Activated T-cell treated with anti-CD3 and anti-CD28 coated beads for 24 hours (primary cell): ENCODE measurements around the gene GGTLC2.
"Not testable (repeated sequence)": the region's sequence is repeated elsewhere in the genome, so short reads cannot be mapped to it uniquely, and the experiment has no call there.

Source experiments
- DNase-seq: peaks from one replicate; pipeline ENCODE4 v3.0.0-alpha.2; 2020; ENCODE audit warnings: low read depth

The GGTLC2 gene

GRCh38 chr22:22638313-22638712, 6.1 kb upstream of the GGTLC2 start:
- DNase-seq = not testable (repeated sequence)

- DNase-seq = not testable (repeated sequence)
These were observed 2.2 kb upstream of the GGTLC2 start for GRCh38 chr22:22642255-22642654.

DNA sequence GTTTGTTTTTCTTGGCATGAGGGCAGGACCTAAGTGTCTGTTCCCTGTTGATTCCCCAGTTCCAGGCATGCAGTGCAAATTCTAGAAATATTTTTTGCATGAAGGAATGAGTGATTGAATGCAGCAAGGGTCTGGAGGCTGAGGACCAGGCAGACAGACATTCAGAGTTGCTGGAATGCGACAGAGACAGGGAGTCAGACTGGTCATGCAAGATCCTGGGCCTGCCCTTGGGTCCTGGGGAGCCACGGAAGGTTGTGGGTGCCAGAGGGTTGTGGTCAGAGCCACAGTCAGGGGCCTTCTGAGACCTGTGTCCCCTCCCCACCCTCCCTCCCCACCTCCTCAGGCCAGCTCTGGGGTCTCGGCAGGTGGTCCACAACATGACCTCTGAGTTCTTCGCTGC, 1.6 kb downstream of the GGTLC2 start:
- DNase-seq = not testable (repeated sequence)

- not testable (repeated sequence) for DNase-seq
These were observed 3.5 kb downstream of the GGTLC2 start for GRCh38 chr22:22647952-22648351.

GRCh38 chr22:22648863-22649536, 4.6 kb downstream of the GGTLC2 start:
- not testable (repeated sequence) for DNase-seq

- not testable (repeated sequence) for DNase-seq
These were observed 5.3 kb downstream of the GGTLC2 start for GRCh38 chr22:22649761-22650160.

DNA sequence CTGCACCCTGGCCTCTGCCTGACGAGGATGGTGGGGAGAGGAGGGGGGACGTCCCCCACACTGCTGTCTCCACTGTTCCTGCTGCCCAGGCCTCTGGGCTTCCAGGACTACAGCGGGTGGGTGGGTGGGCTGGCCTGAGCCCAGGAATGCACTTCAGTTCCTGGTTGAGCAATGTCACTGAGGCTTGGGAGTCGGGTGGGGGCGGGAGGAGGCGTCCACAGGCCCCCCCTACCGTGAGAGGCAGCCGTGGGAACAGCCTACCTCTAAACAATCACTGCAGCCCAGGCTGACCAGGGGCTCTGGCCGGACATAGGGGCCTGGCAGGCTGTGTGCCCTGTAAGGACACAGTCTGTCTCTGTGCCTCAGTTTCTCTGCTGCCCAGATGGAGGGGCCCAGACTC, 6.0 kb downstream of the GGTLC2 start:
- not testable (repeated sequence) for DNase-seq

- DNase-seq = not testable (repeated sequence)
These were observed 6.5 kb downstream of the GGTLC2 start for GRCh38 chr22:22650803-22651515.

DNA sequence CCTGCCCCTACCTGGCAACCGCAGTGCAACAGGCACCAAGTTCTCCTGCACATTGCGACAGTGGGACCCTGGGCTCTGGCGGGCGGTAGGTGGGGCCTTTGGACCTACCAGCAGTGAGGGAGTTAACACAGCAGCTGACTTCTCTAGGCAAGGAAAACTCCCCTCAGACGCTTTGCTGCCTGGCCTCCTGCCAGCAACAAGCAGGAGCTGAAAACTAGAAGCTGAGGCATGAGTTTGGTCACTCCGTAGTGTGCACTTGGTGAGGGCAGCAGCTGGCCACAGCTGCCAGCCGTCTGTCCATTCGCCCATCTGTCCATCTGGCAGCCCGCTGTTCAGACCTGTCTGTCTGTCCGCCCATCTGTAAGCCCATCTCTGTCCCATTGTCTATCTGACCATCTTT, 7.2 kb downstream of the GGTLC2 start:
- not testable (repeated sequence) for DNase-seq

GRCh38 chr22:22652102-22652501, 7.7 kb downstream of the GGTLC2 start:
- DNase-seq = not testable (repeated sequence)

DNA sequence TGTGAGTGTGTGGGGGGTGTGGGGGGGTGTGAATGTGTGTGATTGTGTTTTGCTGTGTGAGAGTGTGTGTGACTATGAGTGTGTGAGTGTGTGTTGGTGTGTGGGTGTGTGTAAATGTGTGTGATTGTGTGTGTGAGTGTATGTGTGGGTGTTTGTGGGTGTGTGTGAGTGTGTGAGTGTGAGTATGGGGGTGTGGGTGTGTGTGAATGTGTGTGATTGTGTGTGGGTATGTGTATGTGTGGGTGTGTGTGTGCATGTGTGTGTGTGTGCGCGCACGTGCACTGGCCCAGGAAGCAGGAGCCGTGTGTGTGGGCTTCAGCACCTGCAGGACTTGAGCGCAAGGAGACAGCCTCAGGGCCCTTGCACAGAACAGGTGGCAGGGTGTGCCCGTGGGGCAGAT, 8.2 kb downstream of the GGTLC2 start:
- DNase-seq = not testable (repeated sequence)

DNA sequence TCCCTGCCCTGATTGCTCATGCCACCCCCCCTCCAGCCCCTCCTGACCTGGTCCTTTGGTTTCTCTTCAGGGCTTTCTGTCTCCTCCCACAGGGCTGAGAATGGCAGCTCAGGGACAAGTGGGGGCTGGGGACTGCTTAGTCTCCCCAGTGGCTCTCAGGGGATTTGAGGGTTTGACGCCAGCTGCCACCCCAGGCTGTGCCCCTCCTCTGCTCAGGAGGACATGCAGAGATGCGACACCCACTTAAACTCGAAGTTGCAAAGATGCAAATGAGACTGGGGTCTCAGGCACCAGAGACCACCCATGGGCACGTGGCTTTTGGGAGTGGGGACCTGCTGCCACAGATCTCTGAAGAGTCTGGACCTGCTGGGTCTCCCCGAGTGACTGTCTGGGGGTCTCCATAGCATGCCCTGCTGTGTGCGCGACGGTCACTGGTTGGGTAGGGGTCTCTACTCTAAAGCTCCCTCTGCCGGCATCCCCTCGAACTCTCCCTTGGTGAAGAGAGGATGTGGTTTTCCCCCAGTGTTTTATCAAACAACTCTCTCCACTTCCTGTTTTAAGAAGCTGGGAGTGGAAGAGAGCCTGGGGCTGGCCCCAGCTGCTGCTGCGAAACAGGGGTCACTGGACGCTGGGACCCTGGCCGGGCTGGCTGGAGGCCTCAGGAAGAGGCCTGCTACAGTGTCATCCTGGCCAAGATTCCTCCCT, 9.4 kb downstream of the GGTLC2 start:
- DNase-seq = not testable (repeated sequence)

- no peak for DNase-seq
These were observed 11.3 kb downstream of the GGTLC2 start for GRCh38 chr22:22655452-22656290.

DNA sequence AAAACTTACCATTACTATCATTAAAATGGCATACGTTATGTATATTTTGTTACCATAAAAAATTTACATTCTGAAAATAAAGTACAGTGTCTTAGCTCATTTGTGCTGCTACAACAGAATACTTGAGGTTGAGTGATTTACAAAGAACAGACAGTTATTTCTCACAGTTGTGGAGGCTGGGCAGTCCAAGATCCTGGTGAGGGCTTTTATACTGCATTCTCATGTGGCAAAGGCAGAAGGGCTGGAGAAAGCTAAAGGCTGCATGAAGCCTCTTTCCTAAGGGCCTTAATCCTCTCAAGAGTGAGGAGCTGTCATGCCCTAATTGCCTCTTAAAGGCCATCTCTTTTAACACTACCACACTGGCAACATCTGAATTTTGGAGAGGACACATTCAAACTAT, 13.3 kb downstream of the GGTLC2 start:
- DNase-seq = no peak

- no peak for DNase-seq
These were observed 16.9 kb downstream of the GGTLC2 start for GRCh38 chr22:22661275-22661674.

DNA sequence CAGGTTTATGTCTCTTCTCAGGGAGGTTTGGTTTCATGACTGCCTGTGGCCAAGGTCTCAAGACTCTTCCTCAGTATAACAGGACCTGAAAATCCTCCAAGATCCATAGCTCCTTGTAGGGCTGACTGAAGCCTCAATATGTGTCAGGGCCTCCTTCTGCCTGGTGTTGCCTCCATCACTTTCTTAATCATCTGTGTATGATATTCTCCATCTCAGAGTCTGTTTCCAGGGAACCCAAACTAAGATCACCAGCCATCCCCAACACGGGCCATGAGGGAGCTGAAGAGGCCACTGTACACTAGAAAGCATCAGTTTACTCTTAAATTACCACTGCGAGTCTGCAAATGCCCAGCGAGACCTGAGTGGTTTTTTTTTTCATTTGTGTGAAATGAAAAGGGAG, 17.7 kb downstream of the GGTLC2 start:
- DNase-seq = no peak

DNA sequence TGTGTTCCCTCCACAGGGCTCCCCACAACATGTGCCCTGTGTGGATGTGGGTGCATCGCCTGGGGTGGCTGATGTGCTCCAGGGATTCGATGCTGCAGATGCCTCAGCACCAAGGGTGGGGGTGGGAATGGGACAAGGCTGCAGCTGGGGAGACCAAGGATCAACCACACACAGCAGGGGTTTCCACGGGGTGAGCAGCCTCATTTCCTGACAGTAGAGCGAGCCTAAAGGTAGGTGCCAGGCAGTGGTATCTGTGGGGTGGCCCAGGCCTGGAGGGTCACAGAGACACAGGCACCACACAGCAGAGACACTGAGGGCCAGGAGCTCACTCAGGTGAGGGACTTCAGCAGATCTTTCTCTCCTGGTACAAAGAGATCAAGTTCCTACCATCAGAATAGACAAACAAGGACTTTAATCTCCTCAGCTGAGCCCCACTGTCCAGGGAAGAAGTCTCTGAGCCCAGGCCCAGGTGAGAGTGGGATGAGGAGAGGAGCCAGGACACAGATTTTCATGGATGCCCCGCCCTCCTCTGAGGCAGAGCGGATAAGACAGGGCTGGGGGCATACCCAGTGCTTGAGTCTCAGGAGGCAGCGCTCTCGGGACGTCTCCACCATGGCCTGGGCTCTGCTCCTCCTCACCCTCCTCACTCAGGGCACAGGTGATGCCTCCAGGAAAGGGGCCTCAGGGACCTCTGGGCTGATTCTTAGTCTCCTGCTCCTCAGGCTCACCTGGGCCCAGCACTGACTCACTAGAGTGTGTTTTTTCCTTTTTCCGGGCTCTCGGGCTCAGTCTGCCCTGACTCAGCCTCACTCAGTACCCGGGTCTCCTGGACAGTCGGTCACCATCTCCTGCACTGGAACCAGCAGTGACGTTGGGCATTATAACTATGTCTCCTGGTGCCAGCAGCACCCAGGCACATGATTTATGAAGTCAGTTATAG, 19.7 kb downstream of the GGTLC2 start:
- DNase-seq = no peak

DNA sequence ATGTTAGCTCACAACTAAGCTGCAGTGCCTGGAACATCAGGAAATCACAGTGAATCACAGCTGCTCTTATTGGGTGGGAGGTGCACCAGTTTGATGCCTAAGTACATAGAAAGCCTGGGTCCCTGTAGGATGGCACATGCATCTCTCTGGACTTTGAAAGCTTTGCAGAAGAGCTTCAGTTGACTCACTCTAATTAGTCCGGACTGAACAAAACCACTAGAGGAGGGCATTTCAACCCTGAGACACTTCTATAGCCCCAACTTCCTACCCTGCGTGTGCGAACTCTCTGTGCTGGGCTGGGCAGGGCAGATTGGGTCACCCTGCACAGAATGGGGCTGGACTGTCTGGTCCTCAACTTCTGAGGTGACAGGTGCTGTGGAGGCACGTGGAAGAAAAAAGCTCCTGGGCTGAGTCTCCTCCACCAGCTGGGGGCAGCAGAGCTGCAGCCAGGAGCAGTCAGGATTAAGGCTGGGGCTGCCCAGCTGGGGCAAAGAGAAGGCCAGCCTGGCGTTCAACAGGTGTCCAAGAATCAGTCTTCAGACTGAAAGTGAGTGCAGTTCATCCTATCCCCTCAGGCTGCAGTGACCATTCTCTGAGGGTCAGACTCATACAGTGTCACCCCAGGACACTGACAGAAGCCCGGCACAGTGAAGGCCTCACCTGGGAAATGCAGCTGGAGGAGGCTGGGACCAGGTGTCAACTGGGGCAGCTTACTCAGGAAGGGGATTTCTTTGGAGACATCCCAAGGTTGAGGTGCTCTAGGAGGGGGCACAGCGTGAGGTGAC, 22.1 kb downstream of the GGTLC2 start:
- DNase-seq = no peak

GRCh38 chr22:22667966-22668880, 23.8 kb downstream of the GGTLC2 start:
- no peak for DNase-seq
